ENCODE measurements around the gene LMF1. TPM values are rescaled to one million over a fixed set of nuclear protein-coding genes. Genes with fewer than 3 reads are reported as not detected.

LMF1 gene
- total RNA-seq, 4 donors from 2014 or later, result 7.7 to 15.8 (median 10.2) TPM

GRCh38 chr16:939941-940340 is 30.8 kb downstream of the LMF1 start:
- DNase-seq (no peak), ATAC-seq (no peak)
- no peaks in the 10 kb centered on the region for H3K9me3 ChIP-seq
- in situ Hi-C loops (cut with MboI; ENCODE audit: low sequenced_read_pairs in 4 of 4), result no loop called here
- H3K4me3 ChIP-seq, result no peak overlapping the region
- H3K27me3 ChIP-seq, result no peaks in the 10 kb centered on the region
- H3K4me1 ChIP-seq, result no peaks in the 10 kb centered on the region
- peaks cover 0 to 10% of the 10 kb centered on the region in 2 donors for H3K36me3 ChIP-seq
- intact Hi-C loops (cut with DNase I; ENCODE audit: low total_unique reads), result no loop called here
- no peak for TF ChIP-seq POLR2A (IDR thresholded peaks at IDR 0.05)
- no peak overlapping the region for H3K27ac ChIP-seq

GRCh38 chr16:939311-939710 is 31.5 kb downstream of the LMF1 start:
- DNase-seq (no peak), ATAC-seq (no peak)
- no peaks in the 10 kb centered on the region for H3K9me3 ChIP-seq
- H3K27ac ChIP-seq, result no peak overlapping the region
- TF ChIP-seq POLR2A (IDR thresholded peaks at IDR 0.05) (no peak), CTCF (IDR thresholded peaks at IDR 0.05 in 4 of 5, conservative IDR thresholded peaks at IDR 0.05 in 1 of 5) (no peak)
- no peaks in the 10 kb centered on the region for H3K27me3 ChIP-seq
- in situ Hi-C loops (cut with MboI; ENCODE audit: low sequenced_read_pairs in 4 of 4) (no loop called here), intact Hi-C loops (cut with DNase I; ENCODE audit: low total_unique reads) (no loop called here)
- peaks cover 0 to 10% of the 10 kb centered on the region in 2 donors for H3K36me3 ChIP-seq
- no peaks in the 10 kb centered on the region for H3K4me1 ChIP-seq
- H3K4me3 ChIP-seq, result no peak overlapping the region

GRCh38 chr16:938752-939151 is 32.0 kb downstream of the LMF1 start:
- Histone ChIP-seq H3K36me3 (peaks cover 0 to 16% of the 10 kb centered on the region in 2 donors), H3K27ac (no peak overlapping the region), H3K4me3 (no peak overlapping the region), H3K27me3 (no peaks in the 10 kb centered on the region), H3K4me1 (no peaks in the 10 kb centered on the region), H3K9me3 (no peaks in the 10 kb centered on the region)
- DNase-seq, result no peak
- intact Hi-C loops (cut with DNase I; ENCODE audit: low total_unique reads) (no loop called here), in situ Hi-C loops (cut with MboI; ENCODE audit: low sequenced_read_pairs in 4 of 4) (no loop called here)
- TF ChIP-seq POLR2A (IDR thresholded peaks at IDR 0.05), result no peak
- no peak for TF ChIP-seq CTCF (IDR thresholded peaks at IDR 0.05 in 4 of 5, conservative IDR thresholded peaks at IDR 0.05 in 1 of 5)
- ATAC-seq, result no peak

- Histone ChIP-seq H3K27ac (no peak overlapping the region), H3K4me3 (no peak overlapping the region), H3K36me3 (peaks cover 0 to 22% of the 10 kb centered on the region in 2 donors), H3K27me3 (no peaks in the 10 kb centered on the region), H3K9me3 (no peaks in the 10 kb centered on the region), H3K4me1 (no peaks in the 10 kb centered on the region)
- in situ Hi-C loops (cut with MboI; ENCODE audit: low sequenced_read_pairs in 4 of 4), result no loop called here
- no peak for ATAC-seq
- TF ChIP-seq POLR2A (IDR thresholded peaks at IDR 0.05), result no peak
- no peak for TF ChIP-seq CTCF (IDR thresholded peaks at IDR 0.05 in 4 of 5, conservative IDR thresholded peaks at IDR 0.05 in 1 of 5)
- intact Hi-C loops (cut with DNase I; ENCODE audit: low total_unique reads), result no loop called here
- DNase-seq, result no peak
Observed at GRCh38 chr16:938136-938535, 32.6 kb downstream of the LMF1 start.

GRCh38 chr16:937723-938122 is 33.1 kb downstream of the LMF1 start:
- Histone ChIP-seq H3K36me3 (peaks cover 0 to 26% of the 10 kb centered on the region in 2 donors), H3K4me3 (no peak overlapping the region), H3K4me1 (no peaks in the 10 kb centered on the region), H3K9me3 (no peaks in the 10 kb centered on the region), H3K27ac (no peak overlapping the region), H3K27me3 (no peaks in the 10 kb centered on the region)
- intact Hi-C loops (cut with DNase I; ENCODE audit: low total_unique reads) (no loop called here), in situ Hi-C loops (cut with MboI; ENCODE audit: low sequenced_read_pairs in 4 of 4) (no loop called here)
- DNase-seq, result no peak
- TF ChIP-seq POLR2A (IDR thresholded peaks at IDR 0.05) (no peak), CTCF (IDR thresholded peaks at IDR 0.05 in 4 of 5, conservative IDR thresholded peaks at IDR 0.05 in 1 of 5) (no peak)
- no peak for ATAC-seq
